Bronchial epithelial cell (primary cell): ENCODE results near the gene ALDH3B1. TPM values are rescaled to one million over a fixed set of nuclear protein-coding genes. Genes with fewer than 3 reads are reported as not detected.

ENCODE experiments used
- DNase-seq: peaks from one replicate; pipeline ENCODE4 v3.0.0-alpha.2; 2010; ENCODE audit warnings: low read depth
- FAIRE-seq: peaks from 2 replicates; lab custom pipeline; 2011; peaks lifted over from hg19 to GRCh38; lab: Jason Lieb, UNC
- H3K27me3 ChIP-seq: 2 replicates; pipeline ENCODE4 v1.5.1; 2011; ENCODE audit warnings: low read length; ENCODE audit not compliant: control insufficient read depth, insufficient read depth
- H3K36me3 ChIP-seq: 2 replicates; pipeline ENCODE4 v1.5.1; 2011; ENCODE audit warnings: low read length; ENCODE audit not compliant: control insufficient read depth, insufficient read depth
- H3K4me3 ChIP-seq: 2 replicates; pipeline ENCODE4 v1.5.1; 2011; ENCODE audit warnings: mild to moderate bottlenecking, low read depth, low read length, control low read depth
- total RNA-seq: library from RNA; depleted of rRNA; stranded (reverse); fragments of >200 nt; gene quantifications from 2 replicates; pipeline ENCODE4 v1.2.1, GENCODE V29; 2014
- TF ChIP-seq, protein P1 (sequence below): IDR thresholded peaks from 2 replicates; pipeline ENCODE4 v1.5.1; 2011; ENCODE audit warnings: mild to moderate bottlenecking, moderate library complexity, low read length, control low read depth, inconsistent platforms; ENCODE audit not compliant: insufficient read depth, severe bottlenecking

ALDH3B1 gene
- total RNA-seq, 1 donor from 2014 or later: 6.1 TPM

DNA sequence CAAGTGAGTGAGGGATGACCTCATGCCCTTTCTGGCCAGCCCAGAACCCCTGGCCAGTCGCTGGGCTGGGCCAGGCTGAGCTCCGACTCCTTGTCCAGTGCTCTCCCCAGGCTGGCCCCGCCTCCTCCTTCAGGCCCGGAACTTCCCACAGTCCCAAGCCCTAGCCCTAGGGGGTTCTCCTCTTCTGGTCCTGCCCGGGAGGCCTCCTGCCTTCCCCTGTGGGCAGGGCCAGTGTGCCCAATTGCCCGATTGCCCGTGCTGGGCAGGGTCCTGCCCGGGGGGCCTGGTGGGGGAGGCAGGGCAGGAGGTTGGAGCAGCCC is 32.9 kb downstream of the ALDH3B1 start:
- no peaks in the 10 kb centered on the region for H3K27me3 ChIP-seq
- FAIRE-seq (no peak), DNase-seq (no peak)
- H3K36me3 ChIP-seq: peaks cover 23% of the 10 kb centered on the region
- TF ChIP-seq, protein P1, sequence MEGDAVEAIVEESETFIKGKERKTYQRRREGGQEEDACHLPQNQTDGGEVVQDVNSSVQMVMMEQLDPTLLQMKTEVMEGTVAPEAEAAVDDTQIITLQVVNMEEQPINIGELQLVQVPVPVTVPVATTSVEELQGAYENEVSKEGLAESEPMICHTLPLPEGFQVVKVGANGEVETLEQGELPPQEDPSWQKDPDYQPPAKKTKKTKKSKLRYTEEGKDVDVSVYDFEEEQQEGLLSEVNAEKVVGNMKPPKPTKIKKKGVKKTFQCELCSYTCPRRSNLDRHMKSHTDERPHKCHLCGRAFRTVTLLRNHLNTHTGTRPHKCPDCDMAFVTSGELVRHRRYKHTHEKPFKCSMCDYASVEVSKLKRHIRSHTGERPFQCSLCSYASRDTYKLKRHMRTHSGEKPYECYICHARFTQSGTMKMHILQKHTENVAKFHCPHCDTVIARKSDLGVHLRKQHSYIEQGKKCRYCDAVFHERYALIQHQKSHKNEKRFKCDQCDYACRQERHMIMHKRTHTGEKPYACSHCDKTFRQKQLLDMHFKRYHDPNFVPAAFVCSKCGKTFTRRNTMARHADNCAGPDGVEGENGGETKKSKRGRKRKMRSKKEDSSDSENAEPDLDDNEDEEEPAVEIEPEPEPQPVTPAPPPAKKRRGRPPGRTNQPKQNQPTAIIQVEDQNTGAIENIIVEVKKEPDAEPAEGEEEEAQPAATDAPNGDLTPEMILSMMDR: no peak
- H3K4me3 ChIP-seq: no peak overlapping the region

DNA sequence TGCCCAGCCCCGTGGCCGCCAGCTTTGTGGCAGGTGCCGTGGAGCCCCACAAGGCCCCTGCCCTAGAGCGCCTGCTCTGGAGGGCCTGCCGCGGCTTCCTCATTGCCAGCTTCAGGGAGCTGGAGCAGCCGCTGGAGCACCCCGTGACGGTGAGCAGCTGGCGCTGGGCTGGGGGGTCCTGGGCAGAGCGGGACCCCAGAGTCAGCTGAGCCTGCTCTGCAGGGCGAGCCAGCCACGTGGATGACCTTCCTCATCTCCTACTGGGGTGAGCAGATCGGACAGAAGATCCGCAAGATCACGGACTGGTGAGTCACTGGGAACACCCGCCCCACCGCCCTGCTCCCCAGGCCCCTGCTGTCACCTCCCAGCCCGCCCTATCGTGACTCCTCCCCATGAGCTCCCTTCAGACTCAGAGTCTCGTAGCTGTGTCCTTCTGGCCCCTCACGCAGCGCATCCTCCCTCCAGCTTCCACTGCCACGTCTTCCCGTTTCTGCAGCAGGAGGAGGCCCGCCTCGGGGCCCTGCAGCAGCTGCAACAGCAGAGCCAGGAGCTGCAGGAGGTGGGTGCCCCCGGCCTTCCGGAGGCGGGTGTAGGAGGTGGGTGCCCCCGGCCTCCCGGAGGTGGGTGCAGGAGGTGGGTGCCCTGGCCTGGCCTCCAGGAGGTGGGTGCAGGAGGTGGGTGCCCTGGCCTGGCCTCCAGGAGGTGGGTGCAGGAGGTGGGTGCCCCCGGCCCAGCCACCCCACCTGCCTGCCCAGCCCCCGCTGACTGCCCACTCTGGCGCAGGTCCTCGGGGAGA is 33.4 kb downstream of the ALDH3B1 start:
- H3K27me3 ChIP-seq: no peaks in the 10 kb centered on the region
- TF ChIP-seq, protein P1: no peak
- no peak for FAIRE-seq
- no peak overlapping the region for H3K4me3 ChIP-seq
- DNase-seq: no peak
- H3K36me3 ChIP-seq: peaks cover 25% of the 10 kb centered on the region

DNA sequence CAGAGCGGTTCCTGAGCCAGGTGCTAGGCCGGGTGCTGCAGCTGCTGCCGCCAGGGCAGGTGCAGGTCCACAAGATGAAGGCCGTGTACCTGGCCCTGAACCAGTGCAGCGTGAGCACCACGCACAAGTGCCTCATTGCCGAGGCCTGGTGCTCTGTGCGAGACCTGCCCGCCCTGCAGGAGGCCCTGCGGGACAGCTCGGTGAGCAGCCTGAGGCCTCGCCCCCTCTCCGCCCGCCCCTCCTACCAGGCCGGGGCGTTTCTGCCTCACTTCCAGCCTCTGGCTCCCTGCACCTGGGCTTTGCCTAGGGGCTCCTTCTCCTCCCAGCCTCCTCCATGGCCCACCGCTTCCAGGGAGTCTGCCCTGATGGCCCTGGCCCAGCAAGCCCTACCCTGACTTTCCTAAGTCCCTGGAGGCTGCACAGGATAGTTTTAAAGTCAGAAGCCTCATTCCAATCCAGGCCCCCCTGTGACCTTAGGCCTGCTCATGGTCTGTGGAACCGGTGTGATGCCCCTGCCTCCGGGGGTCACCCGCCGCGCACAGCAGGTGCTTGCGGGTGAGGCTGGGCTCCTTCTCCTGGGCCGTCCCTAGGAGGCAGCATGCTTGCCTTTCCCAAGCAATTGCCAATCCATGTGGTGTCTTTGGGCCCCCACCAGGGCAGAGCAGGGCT is 34.2 kb downstream of the ALDH3B1 start:
- Histone ChIP-seq H3K27me3 (no peaks in the 10 kb centered on the region), H3K4me3 (no peak overlapping the region), H3K36me3 (peaks cover 30% of the 10 kb centered on the region)
- FAIRE-seq: no peak
- TF ChIP-seq, protein P1: no peak
- DNase-seq: no peak

DNA sequence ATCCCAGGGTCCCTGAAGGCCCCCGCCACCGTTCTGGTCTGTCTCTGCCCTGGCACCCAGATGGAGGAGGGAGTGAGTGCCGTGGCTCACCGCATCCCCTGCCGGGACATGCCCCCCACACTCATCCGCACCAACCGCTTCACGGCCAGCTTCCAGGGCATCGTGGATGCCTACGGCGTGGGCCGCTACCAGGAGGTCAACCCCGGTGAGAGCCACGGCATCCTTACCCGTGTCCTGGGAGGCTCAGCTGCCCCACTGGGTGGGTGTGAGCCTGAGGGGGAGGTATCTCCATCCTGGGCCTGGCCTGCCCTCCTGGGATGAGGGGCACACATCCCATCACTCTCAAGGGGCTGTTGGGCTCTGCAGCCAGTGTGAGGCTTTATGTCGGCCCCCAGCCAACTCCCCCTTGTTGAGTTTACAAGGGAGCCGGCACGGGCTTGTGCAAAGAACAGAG is 34.8 kb downstream of the ALDH3B1 start:
- H3K27me3 ChIP-seq: no peaks in the 10 kb centered on the region
- H3K4me3 ChIP-seq: no peak overlapping the region
- TF ChIP-seq, protein P1: no peak
- FAIRE-seq (no peak), DNase-seq (no peak)
- peaks cover 34% of the 10 kb centered on the region for H3K36me3 ChIP-seq

DNA sequence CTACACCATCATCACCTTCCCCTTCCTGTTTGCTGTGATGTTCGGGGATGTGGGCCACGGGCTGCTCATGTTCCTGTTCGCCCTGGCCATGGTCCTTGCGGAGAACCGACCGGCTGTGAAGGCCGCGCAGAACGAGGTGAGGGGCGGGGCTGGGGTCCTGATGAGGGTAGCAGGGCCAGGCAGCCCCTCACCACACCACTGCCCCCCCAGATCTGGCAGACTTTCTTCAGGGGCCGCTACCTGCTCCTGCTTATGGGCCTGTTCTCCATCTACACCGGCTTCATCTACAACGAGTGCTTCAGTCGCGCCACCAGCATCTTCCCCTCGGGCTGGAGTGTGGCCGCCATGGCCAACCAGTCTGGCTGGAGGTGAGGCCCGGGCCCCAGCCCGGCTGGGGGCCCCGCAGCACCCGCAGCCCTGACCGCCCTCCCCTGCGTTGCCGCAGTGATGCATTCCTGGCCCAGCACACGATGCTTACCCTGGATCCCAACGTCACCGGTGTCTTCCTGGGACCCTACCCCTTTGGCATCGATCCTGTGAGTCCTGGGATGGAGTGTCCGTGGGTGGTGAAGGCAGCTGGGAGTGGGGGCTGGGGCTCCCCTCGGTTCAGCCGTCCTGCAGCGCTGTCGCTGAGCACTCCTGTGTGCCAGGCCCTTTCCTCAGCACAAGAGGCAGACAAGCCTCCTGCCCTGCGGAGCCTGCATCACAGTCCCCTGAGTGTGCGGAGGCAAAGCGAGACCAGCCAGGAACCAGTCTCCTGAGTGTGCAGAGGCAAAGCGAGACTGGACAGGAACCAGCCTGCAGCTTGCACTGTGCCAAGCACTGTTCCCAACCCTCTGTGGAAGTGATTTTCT is 37.5 kb downstream of the ALDH3B1 start:
- TF ChIP-seq, protein P1: no peak
- FAIRE-seq (peak; percentile 7), DNase-seq (peak; percentile 22)
- Histone ChIP-seq H3K27me3 (no peaks in the 10 kb centered on the region), H3K36me3 (peaks cover 40% of the 10 kb centered on the region), H3K4me3 (no peak overlapping the region)
